SK-MEL-5 (cell line): Measurements from ENCODE around the gene ZNRF3. TPM values are rescaled to one million over a fixed set of nuclear protein-coding genes. Genes with fewer than 3 reads are reported as not detected.

Source experiments
- DNase-seq: peaks from one replicate; pipeline ENCODE4 v3.0.0-alpha.2; 2016; ENCODE audit warnings: low read depth, low spot score
- in situ Hi-C: cut with HindIII; loops from 2 replicates; pipeline ENCODE4 v1.10.0; 2016; ENCODE audit warnings: low sequenced_read_pairs, high pct_unique_total_duplicates, low pct_unique_long_range_greater_than_20kb
- total RNA-seq: library from RNA; depleted of rRNA; stranded (reverse); fragments of >200 nt; shearing (Covaris generic); gene quantifications from 2 replicates; pipeline ENCODE4 v1.2.3, GENCODE V29; 2014

The ZNRF3 gene
- total RNA-seq, 1 experiment from 2014 or later, result 4.3 TPM

- no peak for DNase-seq
- in situ Hi-C loops, result no loop called here
These were observed 72.4 kb downstream of the ZNRF3 start for GRCh38 chr22:28955817-28956216.

DNA sequence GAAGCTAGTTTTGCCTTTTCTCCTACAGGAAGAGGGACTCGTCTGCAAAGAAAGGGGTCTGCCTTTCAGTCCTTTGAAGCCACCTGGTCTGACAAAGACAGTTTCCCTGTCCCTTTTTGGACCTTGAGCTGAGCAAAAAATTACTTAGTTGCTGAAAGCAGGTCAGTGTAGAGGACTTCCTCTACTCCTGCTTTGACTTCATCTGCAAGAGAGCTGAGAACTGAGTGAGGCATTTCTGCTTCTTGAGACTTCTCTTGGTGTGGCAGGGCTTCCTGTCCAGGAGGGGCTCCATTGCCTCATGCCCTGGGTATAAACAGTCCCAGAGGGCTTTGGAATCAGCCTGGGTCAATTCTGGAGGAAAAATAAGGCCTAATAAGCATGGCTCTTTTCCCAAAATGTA, 73.1 kb downstream of the ZNRF3 start:
- in situ Hi-C loops, result no loop called here
- DNase-seq, result no peak

- in situ Hi-C loops, result no loop called here
- DNase-seq, result peak; percentile 43
These were observed 75.2 kb downstream of the ZNRF3 start for GRCh38 chr22:28958611-28959010.

DNA sequence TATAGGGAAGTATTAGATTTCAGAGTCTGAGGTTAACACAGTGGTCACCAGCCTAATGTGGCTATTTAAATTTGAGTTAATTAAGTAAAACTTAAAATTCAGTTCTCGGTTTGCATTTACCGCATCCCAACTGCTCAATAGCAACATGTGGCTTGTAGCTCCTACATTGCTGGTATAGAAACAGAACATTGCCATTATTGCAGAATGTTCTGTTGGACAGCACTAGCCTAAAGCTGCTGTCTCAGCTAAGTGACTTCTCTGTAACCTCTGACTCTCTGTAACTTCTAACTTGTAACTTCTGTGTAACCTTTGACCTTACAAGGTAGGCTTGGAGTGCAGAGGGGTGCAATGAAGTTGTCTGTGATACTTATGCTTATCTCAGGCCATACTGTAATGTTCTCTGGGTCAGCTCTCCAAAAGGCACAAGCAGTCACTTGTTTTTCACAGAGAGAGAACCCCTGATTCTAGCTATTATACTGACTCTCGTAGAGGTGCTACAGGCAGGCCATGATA, 78.7 kb downstream of the ZNRF3 start:
- in situ Hi-C loops, result no loop called here
- DNase-seq, result no peak

GRCh38 chr22:28963362-28963761, 80.0 kb downstream of the ZNRF3 start:
- DNase-seq, result no peak
- in situ Hi-C loops, result no loop called here

- no peak for DNase-seq
- in situ Hi-C loops, result no loop called here
These were observed 83.8 kb downstream of the ZNRF3 start for GRCh38 chr22:28967163-28967665.

DNA sequence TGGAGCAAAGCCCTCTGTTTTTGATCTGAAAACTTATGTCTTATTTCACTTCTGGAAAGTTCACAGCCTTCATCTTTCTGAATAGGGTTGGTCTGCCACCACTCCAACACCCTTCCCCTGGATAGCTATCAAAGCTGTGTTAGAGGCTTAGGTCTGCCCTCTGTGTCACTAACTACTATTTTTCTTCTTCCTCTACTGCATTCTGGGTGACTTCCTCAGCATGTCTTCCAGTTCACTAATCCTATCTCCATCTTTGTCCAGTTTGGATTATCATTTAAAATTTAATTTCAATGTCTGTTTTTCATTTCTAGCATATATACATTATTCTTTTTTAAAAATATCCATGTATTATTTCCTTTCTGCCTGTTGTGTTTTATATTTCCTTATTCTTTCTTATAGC, 84.6 kb downstream of the ZNRF3 start:
- in situ Hi-C loops, result no loop called here
- DNase-seq, result no peak

DNA sequence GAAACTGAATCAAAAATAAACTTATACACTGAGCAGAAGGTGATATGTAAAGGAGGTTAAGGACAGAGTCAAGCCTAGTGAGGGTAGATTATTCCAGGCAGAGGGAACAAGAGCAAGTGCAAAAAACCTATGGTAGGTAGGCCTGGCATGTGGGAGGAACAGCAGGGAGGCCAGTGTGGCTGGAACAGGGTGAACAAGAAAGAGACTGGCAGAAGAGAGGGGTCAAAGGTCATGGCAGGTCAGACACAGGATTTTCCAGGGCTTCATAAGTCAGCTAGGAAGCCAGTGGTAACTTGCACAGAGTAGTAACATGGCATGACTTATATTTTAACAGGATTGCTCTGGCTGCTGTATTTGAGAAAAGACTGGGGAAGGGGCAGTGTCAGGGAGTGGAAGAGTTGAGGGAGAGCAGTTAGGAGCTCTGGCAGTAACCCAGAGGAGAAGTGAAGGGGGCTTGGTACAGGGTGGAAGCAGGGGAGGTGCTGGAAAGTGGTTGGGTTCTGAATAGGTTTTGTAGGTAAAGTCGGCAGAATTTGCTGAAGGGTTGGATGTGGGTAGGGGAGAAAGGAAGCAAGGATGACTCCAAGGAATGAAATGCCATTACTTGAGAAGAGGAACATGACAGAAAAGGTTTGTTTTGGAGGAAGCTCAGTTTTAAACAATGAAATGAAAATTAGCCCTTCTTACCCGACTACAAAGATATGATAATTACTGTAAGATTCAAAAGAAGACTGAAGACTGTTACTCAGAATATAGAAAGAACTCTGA, 86.2 kb downstream of the ZNRF3 start:
- in situ Hi-C loops, result no loop called here
- DNase-seq, result no peak

- DNase-seq, result no peak
- in situ Hi-C loops, result no loop called here
These were observed 90.0 kb downstream of the ZNRF3 start for GRCh38 chr22:28973352-28973751.

- no peak for DNase-seq
- in situ Hi-C loops, result no loop called here
These were observed 93.7 kb downstream of the ZNRF3 start for GRCh38 chr22:28977060-28977459.

DNA sequence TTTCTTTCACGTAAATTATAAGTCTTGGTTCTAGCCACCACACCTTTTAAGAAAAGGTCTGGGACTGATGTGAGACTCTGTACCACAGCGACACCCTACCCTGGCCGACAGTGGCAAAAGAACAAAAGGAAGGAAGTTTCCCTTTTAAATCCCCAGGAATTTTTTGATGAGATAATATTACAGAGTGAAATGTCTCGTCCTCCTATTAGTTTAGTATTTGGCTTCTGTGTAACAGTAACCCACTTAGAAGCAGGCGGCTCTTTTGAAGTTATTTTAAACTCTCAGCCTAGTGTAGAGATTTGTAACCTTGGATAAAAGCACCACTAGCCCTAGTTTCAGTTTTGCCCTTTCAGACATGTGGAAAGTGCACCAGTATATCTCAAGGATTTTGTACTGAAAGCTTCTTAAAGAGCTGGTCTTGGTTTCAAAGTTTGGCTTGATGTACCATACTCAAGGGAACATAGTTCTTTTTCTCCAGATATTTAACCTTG, 94.2 kb downstream of the ZNRF3 start:
- no peak for DNase-seq
- in situ Hi-C loops, result no loop called here

GRCh38 chr22:28978158-28978557, 94.8 kb downstream of the ZNRF3 start:
- in situ Hi-C loops, result no loop called here
- DNase-seq, result no peak

- no peak for DNase-seq
- in situ Hi-C loops, result no loop called here
These were observed 95.8 kb downstream of the ZNRF3 start for GRCh38 chr22:28978863-28979796.

DNA sequence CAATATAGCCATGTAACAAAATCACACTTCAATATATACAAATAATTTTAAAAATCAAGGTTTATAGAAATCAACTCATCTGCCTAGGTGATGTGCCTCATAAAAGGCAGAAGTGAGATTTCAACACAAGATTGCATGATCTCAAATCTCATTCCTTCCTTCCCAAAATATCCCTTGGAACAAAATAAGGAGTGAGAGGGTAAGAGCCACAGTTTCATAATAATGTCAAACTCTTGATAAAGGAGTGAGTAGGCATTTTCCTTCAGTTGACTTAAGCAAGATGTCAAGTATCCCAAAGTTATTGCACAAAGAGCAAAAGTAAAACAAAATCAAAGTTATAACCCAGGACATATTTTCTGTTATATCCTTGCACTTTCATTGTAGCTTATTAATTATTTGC, 97.0 kb downstream of the ZNRF3 start:
- DNase-seq, result no peak
- in situ Hi-C loops, result no loop called here

- in situ Hi-C loops, result no loop called here
- no peak for DNase-seq
These were observed 98.6 kb downstream of the ZNRF3 start for GRCh38 chr22:28981818-28982499.

DNA sequence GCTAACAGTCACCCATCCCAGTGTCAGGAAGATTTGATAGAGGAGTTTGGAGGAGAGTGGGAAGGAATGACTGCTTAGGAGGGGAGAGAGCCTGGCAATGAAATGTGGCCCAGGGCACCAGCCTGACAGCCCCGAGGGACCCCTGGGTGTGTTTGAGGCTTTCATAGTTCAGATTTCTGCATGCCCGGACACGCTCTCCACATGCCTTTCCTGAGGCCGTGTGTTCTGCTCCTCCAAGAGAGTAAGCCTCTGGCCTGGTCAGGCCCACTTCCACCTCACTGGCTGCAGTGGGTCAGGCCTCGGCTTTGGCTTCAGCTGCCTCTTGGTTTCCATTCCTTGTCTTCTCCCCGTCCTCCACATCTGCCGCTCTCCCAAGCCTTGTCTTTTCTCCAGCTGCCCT, 99.8 kb downstream of the ZNRF3 start:
- in situ Hi-C loops, result no loop called here
- DNase-seq, result no peak

GRCh38 chr22:28983788-28984441, 100.5 kb downstream of the ZNRF3 start:
- in situ Hi-C loops, result no loop called here

More at GRCh38 chr22:28983788-28984441, 100.5 kb downstream of the ZNRF3 start:
- no peak for DNase-seq
